Measurements from ENCODE around the gene CACTIN. TPM values are rescaled to one million over a fixed set of nuclear protein-coding genes. Genes with fewer than 3 reads are reported as not detected.

Gene CACTIN
- total RNA-seq, 1 experiment from 2014 or later = 25.1 TPM

GRCh38 chr19:3656073-3656746 lies 29.6 kb upstream of the CACTIN start:
- CTCF ChIA-PET = interaction anchor here (0.6 to 3.0 kb wide), 3 partner anchors 10 to 1590 kb away, joined by 3 to 18 read pairs (median 3); no protein-coding TSS in a partner anchor
- peak; percentile 13 for DNase-seq (ENCODE audit: unreplicated experiment)
- H3K36me3 Mint-ChIP-seq (ENCODE audit: insufficient read depth, unreplicated experiment) = peaks cover 19% of the 10 kb centered on the region
- no peak overlapping the region for H3K27ac Mint-ChIP-seq (ENCODE audit: low read depth, unreplicated experiment)
- POLR2A ChIA-PET = interaction anchor here (0.7 kb wide), 1 partner anchor 328 kb away, joined by 3 read pairs; no protein-coding TSS in a partner anchor
- H3K4me1 Mint-ChIP-seq (ENCODE audit: insufficient read depth, unreplicated experiment) = no peaks in the 10 kb centered on the region
- no peaks in the 10 kb centered on the region for H3K9me3 Mint-ChIP-seq (ENCODE audit: unreplicated experiment)
- TF ChIP-seq CTCF (IDR thresholded peaks at IDR 0.05; ENCODE audit: unreplicated experiment) = no peak
- no peaks in the 10 kb centered on the region for H3K27me3 Mint-ChIP-seq (ENCODE audit: insufficient read depth, unreplicated experiment)
- H3K4me3 Mint-ChIP-seq (ENCODE audit: unreplicated experiment) = no peak overlapping the region
- BruUV-seq (replicated peaks) = no TSS peak
- intact Hi-C loops (cut with micrococcal nuclease) = no loop called here

- H3K27ac Mint-ChIP-seq (ENCODE audit: low read depth, unreplicated experiment) = no peak overlapping the region
- no peaks in the 10 kb centered on the region for H3K9me3 Mint-ChIP-seq (ENCODE audit: unreplicated experiment)
- BruUV-seq (replicated peaks) = TSS peak; percentile 64
- H3K36me3 Mint-ChIP-seq (ENCODE audit: insufficient read depth, unreplicated experiment) = peaks cover 26% of the 10 kb centered on the region
- no peaks in the 10 kb centered on the region for H3K27me3 Mint-ChIP-seq (ENCODE audit: insufficient read depth, unreplicated experiment)
- H3K4me3 Mint-ChIP-seq (ENCODE audit: unreplicated experiment) = no peak overlapping the region
- ChIA-PET CTCF (interaction anchor here (0.6 to 3.0 kb wide), 2 partner anchors 11 to 1589 kb away, joined by 3 to 18 read pairs; no protein-coding TSS in a partner anchor), POLR2A (no interaction called here)
- DNase-seq (ENCODE audit: unreplicated experiment) = peak; percentile 87
- H3K4me1 Mint-ChIP-seq (ENCODE audit: insufficient read depth, unreplicated experiment) = no peaks in the 10 kb centered on the region
- no peak for TF ChIP-seq CTCF (IDR thresholded peaks at IDR 0.05; ENCODE audit: unreplicated experiment)
- intact Hi-C loops (cut with micrococcal nuclease) = no loop called here
Observed at GRCh38 chr19:3655402-3656072, 28.9 kb upstream of the CACTIN start.

GRCh38 chr19:3653865-3654513 lies 27.4 kb upstream of the CACTIN start:
- peak; percentile 14 for TF ChIP-seq CTCF (IDR thresholded peaks at IDR 0.05; ENCODE audit: unreplicated experiment)
- H3K4me3 Mint-ChIP-seq (ENCODE audit: unreplicated experiment) = no peak overlapping the region
- ChIA-PET POLR2A (no interaction called here), CTCF (interaction anchor here (0.6 to 1.4 kb wide), 2 partner anchors 10 to 754 kb away, joined by 4 read pairs; no protein-coding TSS in a partner anchor)
- H3K9me3 Mint-ChIP-seq (ENCODE audit: unreplicated experiment) = no peaks in the 10 kb centered on the region
- H3K27ac Mint-ChIP-seq (ENCODE audit: low read depth, unreplicated experiment) = no peak overlapping the region
- H3K4me1 Mint-ChIP-seq (ENCODE audit: insufficient read depth, unreplicated experiment) = no peaks in the 10 kb centered on the region
- peak; percentile 13 for DNase-seq (ENCODE audit: unreplicated experiment)
- H3K27me3 Mint-ChIP-seq (ENCODE audit: insufficient read depth, unreplicated experiment) = no peaks in the 10 kb centered on the region
- H3K36me3 Mint-ChIP-seq (ENCODE audit: insufficient read depth, unreplicated experiment) = peaks cover 28% of the 10 kb centered on the region
- intact Hi-C loops (cut with micrococcal nuclease) = no loop called here
- BruUV-seq (replicated peaks) = no TSS peak
